Lower lobe of right lung (tissue), 2 donors: Measurements from ENCODE around the gene ZNF414. TPM values are rescaled to one million over a fixed set of nuclear protein-coding genes. Genes with fewer than 3 reads are reported as not detected.
A peak's percentile ranks its signal among the peaks of the same experiment; 100 is the strongest.

Experiments used
- ATAC-seq, 2 donors: fragments of 200-7000 bp; cut with Tn5 transposase; one replicate each; pipeline ENCODE4 v1.9.1; 2020 to 2022; ENCODE audit warnings: mild to moderate bottlenecking in 2 of 2, moderate library complexity in 2 of 2
- DNase-seq: peaks from one replicate; pipeline ENCODE4 v3.0.0-alpha.2; 2020
- H3K27ac ChIP-seq: fragments of 200-600 bp; one replicate; pipeline ENCODE4 v1.8.0; 2022
- H3K27me3 ChIP-seq: fragments of 200-600 bp; one replicate; pipeline ENCODE4 v1.8.0; 2022; ENCODE audit warnings: low read depth
- H3K36me3 ChIP-seq: fragments of 200-600 bp; one replicate; pipeline ENCODE4 v1.8.0; 2022; ENCODE audit warnings: mild to moderate bottlenecking
- H3K4me1 ChIP-seq: fragments of 200-600 bp; one replicate; pipeline ENCODE4 v1.8.0; 2022
- H3K4me3 ChIP-seq: fragments of 200-600 bp; one replicate; pipeline ENCODE4 v1.8.0; 2022; ENCODE audit warnings: mild to moderate bottlenecking
- H3K9me3 ChIP-seq: fragments of 200-600 bp; one replicate; pipeline ENCODE4 v1.8.0; 2022
- intact Hi-C: fragments of 100-400 bp; cut with DNase I; formaldehyde crosslinking; loops from one replicate; pipeline ENCODE4 v1.11.0; 2022
- total RNA-seq: library from RNA; stranded (reverse); fragmentation: NEBNext Ultra II Directional; extraction: Animal tissue kit (Norgen Biotek cat#: 25700); gene quantifications from one replicate; pipeline ENCODE4 v1.2.1, GENCODE V29; 2021
- TF ChIP-seq, protein P1 (sequence below): fragments of 200-600 bp; IDR thresholded peaks from one replicate; pipeline ENCODE4 v1.8.0; 2022; ENCODE audit warnings: antibody characterized with exemption, mild to moderate bottlenecking
- donor health status: DM: no; HTN: yes; CAD: no; lungs with severe emphysema.

Gene ZNF414
- total RNA-seq, 1 donor from 2014 or later, result 21.6 TPM

DNA sequence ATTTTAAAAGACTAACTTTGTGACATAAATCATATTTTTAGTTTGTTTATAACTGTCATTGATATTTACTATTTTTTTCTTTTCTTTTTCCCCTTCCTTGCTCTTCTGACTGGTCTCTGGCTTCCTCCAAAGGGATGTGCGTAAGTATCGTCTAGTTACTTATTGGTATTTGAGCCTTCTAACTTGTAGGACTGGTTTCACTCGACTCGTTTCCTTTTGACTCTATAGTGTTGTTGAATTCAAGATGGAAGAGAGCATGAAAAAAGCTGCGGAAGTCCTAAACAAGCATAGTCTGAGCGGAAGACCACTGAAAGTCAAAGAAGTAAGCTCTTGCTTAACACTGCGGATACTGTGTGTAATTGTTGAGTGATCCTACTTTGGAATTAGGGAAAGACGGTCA, 50.6 kb downstream of the ZNF414 start:
- TF ChIP-seq, protein P1, sequence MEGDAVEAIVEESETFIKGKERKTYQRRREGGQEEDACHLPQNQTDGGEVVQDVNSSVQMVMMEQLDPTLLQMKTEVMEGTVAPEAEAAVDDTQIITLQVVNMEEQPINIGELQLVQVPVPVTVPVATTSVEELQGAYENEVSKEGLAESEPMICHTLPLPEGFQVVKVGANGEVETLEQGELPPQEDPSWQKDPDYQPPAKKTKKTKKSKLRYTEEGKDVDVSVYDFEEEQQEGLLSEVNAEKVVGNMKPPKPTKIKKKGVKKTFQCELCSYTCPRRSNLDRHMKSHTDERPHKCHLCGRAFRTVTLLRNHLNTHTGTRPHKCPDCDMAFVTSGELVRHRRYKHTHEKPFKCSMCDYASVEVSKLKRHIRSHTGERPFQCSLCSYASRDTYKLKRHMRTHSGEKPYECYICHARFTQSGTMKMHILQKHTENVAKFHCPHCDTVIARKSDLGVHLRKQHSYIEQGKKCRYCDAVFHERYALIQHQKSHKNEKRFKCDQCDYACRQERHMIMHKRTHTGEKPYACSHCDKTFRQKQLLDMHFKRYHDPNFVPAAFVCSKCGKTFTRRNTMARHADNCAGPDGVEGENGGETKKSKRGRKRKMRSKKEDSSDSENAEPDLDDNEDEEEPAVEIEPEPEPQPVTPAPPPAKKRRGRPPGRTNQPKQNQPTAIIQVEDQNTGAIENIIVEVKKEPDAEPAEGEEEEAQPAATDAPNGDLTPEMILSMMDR, result no peak
- DNase-seq (no peak), ATAC-seq (peak in 1 of 2 donors; percentile 46)
- no peaks in the 10 kb centered on the region for H3K27me3 ChIP-seq
- H3K4me3 ChIP-seq, result no peak overlapping the region
- peak overlapping the region; percentile 29 for H3K27ac ChIP-seq
- H3K4me1 ChIP-seq, result peaks cover 54% of the 10 kb centered on the region
- H3K36me3 ChIP-seq, result peaks cover 72% of the 10 kb centered on the region
- intact Hi-C loops, result no loop called here
- H3K9me3 ChIP-seq, result no peaks in the 10 kb centered on the region

DNA sequence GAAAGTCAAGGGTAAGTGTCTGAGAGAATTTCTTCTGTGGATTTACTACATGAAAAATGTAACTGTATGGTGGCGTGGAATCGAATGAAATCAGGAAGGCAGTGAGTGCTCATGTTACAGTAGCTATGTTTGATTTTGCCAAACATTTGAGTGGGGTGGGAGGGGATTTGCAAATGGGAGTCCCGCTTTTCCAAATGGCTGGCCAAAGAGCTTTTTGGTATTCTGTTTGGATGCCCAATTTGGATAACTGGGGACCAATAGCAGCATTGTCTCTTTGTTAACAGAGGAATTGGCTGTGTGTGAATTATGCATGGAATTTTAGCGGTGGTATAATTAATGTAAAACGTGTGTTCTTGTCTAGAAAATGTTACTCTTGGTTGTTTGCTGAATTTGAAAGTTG, 51.4 kb downstream of the ZNF414 start:
- Histone ChIP-seq H3K4me3 (no peak overlapping the region), H3K36me3 (peaks cover 64% of the 10 kb centered on the region), H3K9me3 (no peaks in the 10 kb centered on the region), H3K27ac (no peak overlapping the region), H3K27me3 (no peaks in the 10 kb centered on the region), H3K4me1 (peaks cover 61% of the 10 kb centered on the region)
- ATAC-seq, result no peak
- DNase-seq, result no peak
- intact Hi-C loops, result no loop called here
- TF ChIP-seq, protein P1, result no peak

DNA sequence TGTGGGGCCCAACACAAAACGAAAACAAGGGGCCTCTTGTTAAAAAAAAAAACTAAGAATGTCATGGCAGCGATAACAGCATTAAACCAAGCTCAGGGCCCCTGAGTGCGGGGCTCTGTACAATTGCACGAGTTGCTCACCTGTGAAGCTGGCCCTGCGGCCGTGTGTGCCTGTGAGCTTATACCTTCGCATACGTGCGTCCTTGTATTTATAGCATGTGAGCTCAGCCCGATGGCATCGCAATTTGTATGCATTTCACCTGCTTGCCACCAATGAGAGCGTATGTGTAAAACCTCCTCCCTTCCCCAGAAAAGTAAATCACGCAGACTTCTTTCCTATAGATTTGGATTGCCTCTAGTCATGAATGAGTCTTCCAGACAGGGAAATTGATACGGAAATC, 52.1 kb downstream of the ZNF414 start:
- Histone ChIP-seq H3K4me1 (peaks cover 68% of the 10 kb centered on the region), H3K9me3 (no peaks in the 10 kb centered on the region), H3K27ac (no peak overlapping the region), H3K36me3 (peaks cover 63% of the 10 kb centered on the region), H3K4me3 (no peak overlapping the region), H3K27me3 (no peaks in the 10 kb centered on the region)
- DNase-seq, result no peak
- no peak for ATAC-seq
- intact Hi-C loops, result no loop called here
- TF ChIP-seq, protein P1, result no peak

DNA sequence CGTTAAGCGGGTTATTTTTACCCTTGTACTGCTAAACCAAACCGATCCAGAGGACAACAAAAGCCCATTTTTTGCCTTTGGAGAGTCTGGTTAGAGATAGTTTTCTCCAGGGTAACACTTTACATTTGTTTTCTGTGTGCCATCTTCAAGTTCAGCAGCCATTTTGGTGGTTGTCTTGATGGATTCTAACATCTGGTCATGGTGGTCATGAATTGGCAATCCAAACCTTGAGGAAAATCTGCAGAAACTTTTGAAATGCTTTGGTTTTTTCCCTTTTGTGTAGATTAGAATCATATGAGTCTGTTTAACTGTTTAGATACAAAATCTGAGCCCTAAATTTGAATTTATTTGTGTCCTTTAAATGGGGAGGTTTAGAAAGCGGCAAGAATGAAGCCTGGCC, 52.6 kb downstream of the ZNF414 start:
- ATAC-seq (no peak), DNase-seq (no peak)
- intact Hi-C loops, result no loop called here
- no peak overlapping the region for H3K27ac ChIP-seq
- H3K4me3 ChIP-seq, result no peak overlapping the region
- H3K27me3 ChIP-seq, result no peaks in the 10 kb centered on the region
- TF ChIP-seq, protein P1, result no peak
- no peaks in the 10 kb centered on the region for H3K9me3 ChIP-seq
- peaks cover 71% of the 10 kb centered on the region for H3K4me1 ChIP-seq
- H3K36me3 ChIP-seq, result peaks cover 63% of the 10 kb centered on the region

DNA sequence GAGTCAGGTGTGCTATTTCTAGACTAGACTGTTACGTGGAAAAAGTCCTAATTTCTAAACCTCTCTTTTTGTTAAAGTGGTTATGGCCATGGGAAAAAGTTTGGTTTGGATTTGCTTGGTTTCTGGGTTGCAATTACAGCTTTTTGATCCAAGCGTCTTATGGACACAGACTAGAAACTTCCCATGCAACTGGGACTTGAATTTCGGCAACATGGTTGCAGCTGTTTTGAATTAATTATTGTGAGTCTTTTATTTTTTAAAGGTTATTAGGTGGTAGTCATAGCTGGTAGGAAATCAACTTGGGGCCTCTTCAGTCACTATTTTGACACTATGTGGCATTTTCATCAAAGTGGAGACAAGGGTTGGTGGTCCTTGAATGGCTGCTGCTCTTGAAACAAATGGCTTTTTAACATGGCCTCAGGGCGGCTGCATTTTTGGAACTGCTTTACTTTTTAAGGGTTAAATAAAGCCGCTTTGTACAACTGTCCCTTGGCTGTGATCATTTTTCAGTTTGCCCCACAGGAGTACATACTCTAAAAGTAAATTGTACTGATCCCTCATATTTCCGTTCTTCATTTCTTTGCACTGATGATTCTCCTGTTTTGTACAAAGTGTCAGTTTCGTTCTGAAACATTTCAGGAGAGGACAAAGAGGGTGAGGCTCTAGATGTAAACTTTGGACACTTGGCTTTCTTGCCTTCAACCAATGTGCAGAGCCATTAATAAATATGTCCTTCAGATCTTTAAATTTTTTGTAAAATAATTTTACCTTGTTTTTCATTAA, 53.3 kb downstream of the ZNF414 start:
- Histone ChIP-seq H3K9me3 (no peaks in the 10 kb centered on the region), H3K4me3 (peak overlapping the region; percentile 7), H3K27me3 (no peaks in the 10 kb centered on the region), H3K4me1 (peaks cover 77% of the 10 kb centered on the region), H3K36me3 (peaks cover 63% of the 10 kb centered on the region), H3K27ac (peak overlapping the region; percentile 22)
- DNase-seq, result no peak
- intact Hi-C loops, result no loop called here
- TF ChIP-seq, protein P1, result no peak
- no peak for ATAC-seq

Other genes with a start within 250 kb of the ZNF414 start
- 31.0 TPM for gene CD320, start 205.8 kb downstream of the ZNF414 start, total RNA-seq
- 41.9 TPM for gene NDUFA7, start 192.8 kb downstream of the ZNF414 start, total RNA-seq
- 1,461 TPM for gene RPS28, start 192.7 kb downstream of the ZNF414 start, total RNA-seq
- gene KANK3, start 170.9 kb downstream of the ZNF414 start, total RNA-seq, result 49.0 TPM
- gene ANGPTL4, start 150.0 kb downstream of the ZNF414 start, total RNA-seq, result 11.0 TPM
- gene RAB11B, start 123.8 kb downstream of the ZNF414 start, total RNA-seq, result 101 TPM
- 60.1 TPM for gene MARCHF2, start 100.9 kb downstream of the ZNF414 start, total RNA-seq
- 152 TPM for gene HNRNPM, start 69.2 kb downstream of the ZNF414 start, total RNA-seq
- 52.2 TPM for gene PRAM1, start 11.5 kb downstream of the ZNF414 start, total RNA-seq
- gene MYO1F, start 63.3 kb upstream of the ZNF414 start, total RNA-seq, result 162 TPM
- gene ADAMTS10, start 96.5 kb upstream of the ZNF414 start, total RNA-seq, result 22.4 TPM
- not detected for gene NFILZ, start 116.5 kb upstream of the ZNF414 start, total RNA-seq
- not detected for gene ACTL9, start 184.6 kb upstream of the ZNF414 start, total RNA-seq
- gene OR2Z1, start 207.5 kb upstream of the ZNF414 start, total RNA-seq, result not detected